Measurements from ENCODE around the gene ATP13A5. TPM values are rescaled to one million over a fixed set of nuclear protein-coding genes. Genes with fewer than 3 reads are reported as not detected.

The ATP13A5 gene
- total and polyA plus RNA-seq, 2 of the 8 experiments (the other 6 are each of a cell fraction or from before 2014, with no cell fraction given) = not detected

- H2AK5ac ChIP-seq (ENCODE audit: low read depth, low read length) = no peak overlapping the region
- 0 out of 4 replicates have a peak overlapping the region, but pooled peaks of 1 of the 2 experiments have one; percentile 20 for H3K4me2 ChIP-seq (ENCODE audit: insufficient read depth in 1 of 2, low read depth in 2 of 2, low read length in 2 of 2)
- no peak overlapping the region for H2BK20ac ChIP-seq (ENCODE audit: low read length)
- POLR2A ChIA-PET (ENCODE audit: partially characterized antibody) = no interaction called here
- no peaks in the 10 kb centered on the region for H3K27me3 ChIP-seq (replicated peaks in 1 of 4; ENCODE audit: control insufficient read depth in 3 of 4, extremely low read depth in 1 of 4, insufficient read depth in 3 of 4, low read length in 3 of 4)
- H3K36me3 ChIP-seq (ENCODE audit: control insufficient read depth in 2 of 4, insufficient read depth in 4 of 4, low read length in 3 of 4) = no peaks in the 10 kb centered on the region
- no peak overlapping the region for H3K4ac ChIP-seq (replicated peaks; ENCODE audit: insufficient read length, low read depth, low read length)
- peak; percentile 33 to 40 for DNase-seq (ENCODE audit: low read depth in 1 of 2, low spot score in 2 of 2)
- peaks cover 0 to 14% (median 11%) of the 10 kb centered on the region in 4 experiments; a peak in 3 of 7 replicates for H3K4me1 ChIP-seq (replicated peaks in 1 of 4; ENCODE audit: control insufficient read depth in 3 of 4, insufficient read depth in 4 of 4, low read length in 3 of 4)
- no peak overlapping the region for H3K56ac ChIP-seq (replicated peaks; ENCODE audit: insufficient read length, low read depth, low read length)
- CTCF ChIA-PET (ENCODE audit: partially characterized antibody) = interaction anchor here (0.6 to 1.4 kb wide), 6 partner anchors 17 to 842 kb away, joined by 3 to 7 read pairs (median 3); no protein-coding TSS in a partner anchor
- H3K79me2 ChIP-seq (ENCODE audit: control insufficient read depth in 1 of 2, insufficient read depth in 2 of 2, low read length in 2 of 2) = no peaks in the 10 kb centered on the region
- no peak overlapping the region for H3K27ac ChIP-seq (ENCODE audit: low read depth, low read length)
- H3K4me3 ChIP-seq (ENCODE audit: extremely low read depth in 1 of 4, insufficient read depth in 2 of 4, low read depth in 3 of 4, low read length in 4 of 4) = no peak overlapping the region
- no peaks in the 10 kb centered on the region for H3K79me1 ChIP-seq (ENCODE audit: low read depth, low read length)
- no peak overlapping the region for H2BK15ac ChIP-seq (ENCODE audit: low read length)
- H3K9ac ChIP-seq (replicated peaks in 1 of 4; ENCODE audit: extremely low read depth in 1 of 4, low read depth in 3 of 4, low read length in 3 of 4) = no peak overlapping the region
- H2BK5ac ChIP-seq (ENCODE audit: low read depth, low read length) = no peak overlapping the region
- FAIRE-seq = peak; percentile 85
- H2AFZ ChIP-seq (ENCODE audit: low read length) = no peak overlapping the region
- 35% methylated on average over 2 of the region's 2 CpGs; no CpG with 5 or more reads in 1 of the 2 experiments for WGBS, 2 experiments (ENCODE audit: extremely low coverage in 1 of 2, insufficient coverage in 1 of 2, insufficient read length in 1 of 2, insufficient replicate concordance in 2 of 2, low coverage in 1 of 2, low lambda C conversion rate in 2 of 2, missing lambda C conversion rate in 1 of 2)
- H4K91ac ChIP-seq (replicated peaks; ENCODE audit: insufficient read length, low read length) = no peak overlapping the region
- no peak overlapping the region for H4K8ac ChIP-seq (ENCODE audit: extremely low read depth, insufficient read depth, low read length)
- H2BK120ac ChIP-seq (replicated peaks; ENCODE audit: low read depth, low read length) = no peak overlapping the region
- no peaks in the 10 kb centered on the region for H3K23me2 ChIP-seq (ENCODE audit: low read depth, low read length)
- H3K23ac ChIP-seq (ENCODE audit: insufficient read length) = no peak overlapping the region
- no peak overlapping the region for H3K14ac ChIP-seq (ENCODE audit: insufficient read length)
- H3K18ac ChIP-seq (ENCODE audit: extremely low read depth, low read length) = no peak overlapping the region
- no peaks in the 10 kb centered on the region for H4K20me1 ChIP-seq (replicated peaks in 1 of 2; ENCODE audit: control insufficient read depth in 1 of 2, insufficient read depth in 2 of 2, low read length in 2 of 2)
- peaks cover 0 to 2% of the 10 kb centered on the region in 2 experiments; a peak in 1 of 4 replicates for H3K9me3 ChIP-seq (ENCODE audit: insufficient read depth in 2 of 2, low read depth in 1 of 2, low read length in 1 of 2)
- no peak overlapping the region for H4K5ac ChIP-seq (ENCODE audit: insufficient read length, low read depth, low read length)
- no peak overlapping the region for H2BK12ac ChIP-seq (ENCODE audit: low read depth, low read length)
Measured at GRCh38 chr3:193389335-193389734, 10.8 kb upstream of the ATP13A5 start.
